HG03103 (cell line): ENCODE measurements around the gene RCAN2.
A peak's percentile ranks its signal among the peaks of the same experiment; 100 is the strongest.
"Not testable (repeated sequence)": the region's sequence is repeated elsewhere in the genome, so short reads cannot be mapped to it uniquely, and the experiment has no call there.

ENCODE experiments used
- ATAC-seq: cut with Tn5 transposase; IDR thresholded peaks from one replicate; pipeline ENCODE4 v1.9.1; 2021; ENCODE audit warnings: low read depth; ENCODE audit not compliant: unreplicated experiment

RCAN2 gene

GRCh38 chr6:46392294-46392693, 99.0 kb downstream of the RCAN2 start:
- no peak for ATAC-seq

- no peak for ATAC-seq
These were observed 100.9 kb downstream of the RCAN2 start for GRCh38 chr6:46390153-46390876.

GRCh38 chr6:46387728-46388127, 103.5 kb downstream of the RCAN2 start:
- not testable (repeated sequence) for ATAC-seq

- no peak for ATAC-seq
These were observed 109.7 kb downstream of the RCAN2 start for GRCh38 chr6:46381579-46381978.

- no peak for ATAC-seq
These were observed 110.2 kb downstream of the RCAN2 start for GRCh38 chr6:46381057-46381456.

GRCh38 chr6:46380152-46380807, 111.0 kb downstream of the RCAN2 start:
- ATAC-seq, result no peak

- ATAC-seq, result no peak
These were observed 112.3 kb downstream of the RCAN2 start for GRCh38 chr6:46378882-46379416.

GRCh38 chr6:46378161-46378881, 112.9 kb downstream of the RCAN2 start:
- no peak for ATAC-seq

GRCh38 chr6:46377209-46377608, 114.0 kb downstream of the RCAN2 start:
- no peak for ATAC-seq

- peak; percentile 92 for ATAC-seq
These were observed 114.6 kb downstream of the RCAN2 start for GRCh38 chr6:46376562-46377061.

- no peak for ATAC-seq
These were observed 120.6 kb downstream of the RCAN2 start for GRCh38 chr6:46370622-46371021.

- no peak for ATAC-seq
These were observed 123.1 kb downstream of the RCAN2 start for GRCh38 chr6:46368169-46368536.

- ATAC-seq, result no peak
These were observed 123.7 kb downstream of the RCAN2 start for GRCh38 chr6:46367354-46368168.

- ATAC-seq, result no peak
These were observed 124.9 kb downstream of the RCAN2 start for GRCh38 chr6:46366190-46366900.

- no peak for ATAC-seq
These were observed 133.7 kb downstream of the RCAN2 start for GRCh38 chr6:46357591-46357990.

GRCh38 chr6:46356543-46356942, 134.7 kb downstream of the RCAN2 start:
- ATAC-seq, result no peak

- no peak for ATAC-seq
These were observed 137.7 kb downstream of the RCAN2 start for GRCh38 chr6:46353528-46353927.

- no peak for ATAC-seq
These were observed 138.5 kb downstream of the RCAN2 start for GRCh38 chr6:46352541-46353268.

GRCh38 chr6:46350714-46351113, 140.5 kb downstream of the RCAN2 start:
- ATAC-seq, result no peak
